Hepatocyte (in vitro differentiated cells): ENCODE data around the gene UBE2Q2.

Experiments
- EZH2 ChIP-seq: fragments of 200-600 bp; sonication (generic); IDR thresholded peaks from 2 replicates; pipeline ENCODE4 v1.6.1; 2016; ENCODE audit warnings: antibody characterized with exemption, mild to moderate bottlenecking, borderline replicate concordance
- EZH2phosphoT487 ChIP-seq: fragments of 200-600 bp; sonication (generic); IDR thresholded peaks from one replicate; pipeline ENCODE4 v1.6.1; 2018; ENCODE audit warnings: antibody characterized with exemption, mild to moderate bottlenecking, low read depth, moderate library complexity; ENCODE audit not compliant: unreplicated experiment, severe bottlenecking
- TF ChIP-seq, protein P1 (sequence below): fragments of 200-600 bp; sonication (generic); IDR thresholded peaks from 2 replicates; pipeline ENCODE4 v1.5.1; 2016; ENCODE audit warnings: antibody characterized with exemption, mild to moderate bottlenecking; ENCODE audit not compliant: poor library complexity

- TF ChIP-seq, protein P1, sequence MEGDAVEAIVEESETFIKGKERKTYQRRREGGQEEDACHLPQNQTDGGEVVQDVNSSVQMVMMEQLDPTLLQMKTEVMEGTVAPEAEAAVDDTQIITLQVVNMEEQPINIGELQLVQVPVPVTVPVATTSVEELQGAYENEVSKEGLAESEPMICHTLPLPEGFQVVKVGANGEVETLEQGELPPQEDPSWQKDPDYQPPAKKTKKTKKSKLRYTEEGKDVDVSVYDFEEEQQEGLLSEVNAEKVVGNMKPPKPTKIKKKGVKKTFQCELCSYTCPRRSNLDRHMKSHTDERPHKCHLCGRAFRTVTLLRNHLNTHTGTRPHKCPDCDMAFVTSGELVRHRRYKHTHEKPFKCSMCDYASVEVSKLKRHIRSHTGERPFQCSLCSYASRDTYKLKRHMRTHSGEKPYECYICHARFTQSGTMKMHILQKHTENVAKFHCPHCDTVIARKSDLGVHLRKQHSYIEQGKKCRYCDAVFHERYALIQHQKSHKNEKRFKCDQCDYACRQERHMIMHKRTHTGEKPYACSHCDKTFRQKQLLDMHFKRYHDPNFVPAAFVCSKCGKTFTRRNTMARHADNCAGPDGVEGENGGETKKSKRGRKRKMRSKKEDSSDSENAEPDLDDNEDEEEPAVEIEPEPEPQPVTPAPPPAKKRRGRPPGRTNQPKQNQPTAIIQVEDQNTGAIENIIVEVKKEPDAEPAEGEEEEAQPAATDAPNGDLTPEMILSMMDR, result no peak
- no peak for TF ChIP-seq EZH2phosphoT487
- TF ChIP-seq EZH2, result no peak
Observed at GRCh38 chr15:75842722-75843677, at the start of gene UBE2Q2.
